ENCODE data around the gene SH3BP2. TPM values are rescaled to one million over a fixed set of nuclear protein-coding genes. Genes with fewer than 3 reads are reported as not detected.

The SH3BP2 gene
- total and polyA plus RNA-seq, 10 of the 15 experiments (the other 5 are each of a cell fraction or from before 2014, with no cell fraction given) = 1.1 to 61.8 (median 23.9) TPM

DNA sequence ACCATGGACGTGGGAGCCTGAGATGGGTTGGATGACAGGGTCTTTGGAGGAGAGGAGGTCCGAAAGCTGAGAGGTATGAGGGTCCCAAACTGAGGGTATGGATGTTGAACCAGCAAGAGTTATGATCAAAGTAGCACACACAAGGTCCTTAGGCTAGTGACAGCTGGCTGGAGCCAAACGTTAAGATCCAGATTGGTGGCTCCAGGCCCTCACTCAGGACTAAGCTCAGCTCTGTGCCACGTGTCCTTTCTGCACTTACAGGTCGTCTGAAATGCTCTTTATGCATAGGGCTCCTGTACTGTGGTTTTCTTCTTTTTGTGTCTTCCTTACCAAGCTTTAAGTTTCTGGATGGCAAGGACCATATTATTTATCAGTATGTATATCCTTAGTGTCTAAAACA lies 86.1 kb downstream of the SH3BP2 start (continued):
- TF ChIP-seq MEF2B (IDR thresholded peaks at IDR 0.05; ENCODE audit: partially characterized antibody, poor library complexity, severe bottlenecking) (no peak), FOS (IDR thresholded peaks at IDR 0.05; ENCODE audit: borderline replicate concordance, extremely low read depth, insufficient read length) (no peak), HCFC1 (IDR thresholded peaks at IDR 0.05; ENCODE audit: low read length) (no peak), PAX5 (IDR thresholded peaks at IDR 0.05; ENCODE audit: borderline replicate concordance, low read depth, low read length) (no peak)
- TF ChIP-seq, protein P1, sequence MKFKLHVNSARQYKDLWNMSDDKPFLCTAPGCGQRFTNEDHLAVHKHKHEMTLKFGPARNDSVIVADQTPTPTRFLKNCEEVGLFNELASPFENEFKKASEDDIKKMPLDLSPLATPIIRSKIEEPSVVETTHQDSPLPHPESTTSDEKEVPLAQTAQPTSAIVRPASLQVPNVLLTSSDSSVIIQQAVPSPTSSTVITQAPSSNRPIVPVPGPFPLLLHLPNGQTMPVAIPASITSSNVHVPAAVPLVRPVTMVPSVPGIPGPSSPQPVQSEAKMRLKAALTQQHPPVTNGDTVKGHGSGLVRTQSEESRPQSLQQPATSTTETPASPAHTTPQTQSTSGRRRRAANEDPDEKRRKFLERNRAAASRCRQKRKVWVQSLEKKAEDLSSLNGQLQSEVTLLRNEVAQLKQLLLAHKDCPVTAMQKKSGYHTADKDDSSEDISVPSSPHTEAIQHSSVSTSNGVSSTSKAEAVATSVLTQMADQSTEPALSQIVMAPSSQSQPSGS (IDR thresholded peaks at IDR 0.05; ENCODE audit: low read length) = no peak

DNA sequence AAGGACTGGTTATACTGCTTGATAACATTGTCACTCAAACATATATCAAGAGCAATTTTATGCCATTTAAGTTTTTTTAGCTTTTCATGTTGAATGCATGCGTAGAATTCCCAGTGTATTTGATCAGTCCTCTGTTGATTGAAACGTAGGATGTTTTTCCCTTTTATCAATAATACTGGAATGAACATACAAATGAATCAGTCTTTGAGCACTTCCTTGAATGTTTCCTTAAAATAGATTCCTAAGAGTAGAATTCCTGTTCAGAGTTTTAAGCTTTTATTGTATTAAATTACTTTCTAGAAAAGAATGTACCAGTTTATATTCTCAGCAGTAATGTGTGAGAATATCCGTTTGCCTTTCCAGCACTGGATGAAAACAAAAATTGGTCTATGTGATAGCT lies 88.5 kb downstream of the SH3BP2 start:
- no peak overlapping the region for H3K9ac ChIP-seq (ENCODE audit: control insufficient read depth, insufficient read depth, low read length)
- no peaks in the 10 kb centered on the region for H4K20me1 ChIP-seq (ENCODE audit: control insufficient read depth, insufficient read depth)
- CTCF ChIA-PET = no interaction called here
- WGBS (ENCODE audit: insufficient coverage, insufficient replicate concordance, low lambda C conversion rate, missing lambda C conversion rate) = 95% methylated on average over 3 of the region's 3 CpGs
- H3K79me2 ChIP-seq (ENCODE audit: control insufficient read depth, insufficient read depth, low read length) = no peaks in the 10 kb centered on the region
- DNase-seq (ENCODE audit: low read depth, low spot score) (no peak), FAIRE-seq (no peak), ATAC-seq (no peak)
- RAD21 ChIA-PET (ENCODE audit: unreplicated experiment) = no interaction called here
- H3K36me3 ChIP-seq (ENCODE audit: control insufficient read depth in 2 of 2, insufficient read depth in 2 of 2, low read length in 1 of 2) = peaks cover 11 to 32% of the 10 kb centered on the region in 2 experiments
- no peaks in the 10 kb centered on the region for H3K4me1 ChIP-seq (ENCODE audit: control insufficient read depth, insufficient read depth, low read length)
- no peak overlapping the region for H3K27ac ChIP-seq (ENCODE audit: control insufficient read depth, insufficient read depth)
- SMC1A ChIA-PET (ENCODE audit: uncharacterized antibody, unreplicated experiment) = interaction anchor here (0.9 to 1.3 kb wide), 2 partner anchors 9 kb away, joined by 4 to 5 read pairs; no protein-coding TSS in a partner anchor
- in situ Hi-C loops (cut with MboI) (no loop called here), intact Hi-C loops (cut with micrococcal nuclease; ENCODE audit: unreplicated experiment) (no loop called here)
- BruUV-seq (replicated peaks) = no TSS peak
- no peaks in the 10 kb centered on the region for H3K9me3 ChIP-seq (replicated peaks; ENCODE audit: control insufficient read depth, insufficient read depth, low read length)
- H2AFZ ChIP-seq (ENCODE audit: control insufficient read depth, low read depth, low read length) = no peak overlapping the region
- POLR2A ChIA-PET = no interaction called here
- H3K27me3 ChIP-seq (replicated peaks in 1 of 2; ENCODE audit: control insufficient read depth in 2 of 2, insufficient read depth in 2 of 2, low read length in 1 of 2) = no peaks in the 10 kb centered on the region
- H3K4me2 ChIP-seq (ENCODE audit: control insufficient read depth, insufficient read depth) = no peak overlapping the region
- H3K4me3 ChIP-seq = no peak overlapping the region
- TF ChIP-seq, protein P2, sequence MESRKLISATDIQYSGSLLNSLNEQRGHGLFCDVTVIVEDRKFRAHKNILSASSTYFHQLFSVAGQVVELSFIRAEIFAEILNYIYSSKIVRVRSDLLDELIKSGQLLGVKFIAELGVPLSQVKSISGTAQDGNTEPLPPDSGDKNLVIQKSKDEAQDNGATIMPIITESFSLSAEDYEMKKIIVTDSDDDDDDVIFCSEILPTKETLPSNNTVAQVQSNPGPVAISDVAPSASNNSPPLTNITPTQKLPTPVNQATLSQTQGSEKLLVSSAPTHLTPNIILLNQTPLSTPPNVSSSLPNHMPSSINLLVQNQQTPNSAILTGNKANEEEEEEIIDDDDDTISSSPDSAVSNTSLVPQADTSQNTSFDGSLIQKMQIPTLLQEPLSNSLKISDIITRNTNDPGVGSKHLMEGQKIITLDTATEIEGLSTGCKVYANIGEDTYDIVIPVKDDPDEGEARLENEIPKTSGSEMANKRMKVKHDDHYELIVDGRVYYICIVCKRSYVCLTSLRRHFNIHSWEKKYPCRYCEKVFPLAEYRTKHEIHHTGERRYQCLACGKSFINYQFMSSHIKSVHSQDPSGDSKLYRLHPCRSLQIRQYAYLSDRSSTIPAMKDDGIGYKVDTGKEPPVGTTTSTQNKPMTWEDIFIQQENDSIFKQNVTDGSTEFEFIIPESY (IDR thresholded peaks at IDR 0.05) = no peak
- TF ChIP-seq, protein P3, sequence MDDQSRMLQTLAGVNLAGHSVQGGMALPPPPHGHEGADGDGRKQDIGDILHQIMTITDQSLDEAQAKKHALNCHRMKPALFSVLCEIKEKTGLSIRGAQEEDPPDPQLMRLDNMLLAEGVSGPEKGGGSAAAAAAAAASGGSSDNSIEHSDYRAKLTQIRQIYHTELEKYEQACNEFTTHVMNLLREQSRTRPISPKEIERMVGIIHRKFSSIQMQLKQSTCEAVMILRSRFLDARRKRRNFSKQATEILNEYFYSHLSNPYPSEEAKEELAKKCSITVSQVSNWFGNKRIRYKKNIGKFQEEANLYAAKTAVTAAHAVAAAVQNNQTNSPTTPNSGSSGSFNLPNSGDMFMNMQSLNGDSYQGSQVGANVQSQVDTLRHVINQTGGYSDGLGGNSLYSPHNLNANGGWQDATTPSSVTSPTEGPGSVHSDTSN (IDR thresholded peaks at IDR 0.05; ENCODE audit: insufficient replicate concordance, low read depth, low read length) = no peak
- TF ChIP-seq NFYA (IDR thresholded peaks at IDR 0.05; ENCODE audit: borderline replicate concordance, low read depth, low read length) (no peak), IKZF2 (IDR thresholded peaks at IDR 0.05) (no peak), CBFB (IDR thresholded peaks at IDR 0.05; ENCODE audit: low read depth) (no peak), LARP7 (IDR thresholded peaks at IDR 0.05) (no peak)
- TF ChIP-seq, protein P4, sequence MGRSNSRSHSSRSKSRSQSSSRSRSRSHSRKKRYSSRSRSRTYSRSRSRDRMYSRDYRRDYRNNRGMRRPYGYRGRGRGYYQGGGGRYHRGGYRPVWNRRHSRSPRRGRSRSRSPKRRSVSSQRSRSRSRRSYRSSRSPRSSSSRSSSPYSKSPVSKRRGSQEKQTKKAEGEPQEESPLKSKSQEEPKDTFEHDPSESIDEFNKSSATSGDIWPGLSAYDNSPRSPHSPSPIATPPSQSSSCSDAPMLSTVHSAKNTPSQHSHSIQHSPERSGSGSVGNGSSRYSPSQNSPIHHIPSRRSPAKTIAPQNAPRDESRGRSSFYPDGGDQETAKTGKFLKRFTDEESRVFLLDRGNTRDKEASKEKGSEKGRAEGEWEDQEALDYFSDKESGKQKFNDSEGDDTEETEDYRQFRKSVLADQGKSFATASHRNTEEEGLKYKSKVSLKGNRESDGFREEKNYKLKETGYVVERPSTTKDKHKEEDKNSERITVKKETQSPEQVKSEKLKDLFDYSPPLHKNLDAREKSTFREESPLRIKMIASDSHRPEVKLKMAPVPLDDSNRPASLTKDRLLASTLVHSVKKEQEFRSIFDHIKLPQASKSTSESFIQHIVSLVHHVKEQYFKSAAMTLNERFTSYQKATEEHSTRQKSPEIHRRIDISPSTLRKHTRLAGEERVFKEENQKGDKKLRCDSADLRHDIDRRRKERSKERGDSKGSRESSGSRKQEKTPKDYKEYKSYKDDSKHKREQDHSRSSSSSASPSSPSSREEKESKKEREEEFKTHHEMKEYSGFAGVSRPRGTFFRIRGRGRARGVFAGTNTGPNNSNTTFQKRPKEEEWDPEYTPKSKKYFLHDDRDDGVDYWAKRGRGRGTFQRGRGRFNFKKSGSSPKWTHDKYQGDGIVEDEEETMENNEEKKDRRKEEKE (IDR thresholded peaks at IDR 0.05) = no peak
- TF ChIP-seq, protein P5, sequence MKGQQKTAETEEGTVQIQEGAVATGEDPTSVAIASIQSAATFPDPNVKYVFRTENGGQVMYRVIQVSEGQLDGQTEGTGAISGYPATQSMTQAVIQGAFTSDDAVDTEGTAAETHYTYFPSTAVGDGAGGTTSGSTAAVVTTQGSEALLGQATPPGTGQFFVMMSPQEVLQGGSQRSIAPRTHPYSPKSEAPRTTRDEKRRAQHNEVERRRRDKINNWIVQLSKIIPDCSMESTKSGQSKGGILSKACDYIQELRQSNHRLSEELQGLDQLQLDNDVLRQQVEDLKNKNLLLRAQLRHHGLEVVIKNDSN (IDR thresholded peaks at IDR 0.05; ENCODE audit: borderline replicate concordance, extremely low read length, insufficient read depth, low read depth, low read length) = no peak
